A673 (cell line): ENCODE measurements around the gene PPP1R12C. TPM values are rescaled to one million over a fixed set of nuclear protein-coding genes. Genes with fewer than 3 reads are reported as not detected.

Experiments used
- BruUV-seq: library from RNA; stranded (reverse); fragments of 400-500 nt; replicated peaks from 2 replicates; lab custom pipeline; 2021; lab: Mats Ljungman, UMichigan
- CTCF ChIA-PET: fragments of 300-600 bp; sonication (Branson Sonifier 250); formaldehyde crosslinking; loops from one replicate; lab custom pipeline; 2022; ENCODE audit warnings: antibody characterized with exemption; lab: Charles Lee
- POLR2A ChIA-PET: fragments of 300-600 bp; sonication (Branson Sonifier 250); formaldehyde crosslinking; loops from one replicate; lab custom pipeline; 2022; ENCODE audit warnings: antibody characterized with exemption; ENCODE audit not compliant: low non-redundant PET; lab: Charles Lee
- DNase-seq: peaks from one replicate; pipeline ENCODE4 v3.0.0-alpha.2; 2015; ENCODE audit warnings: low spot score
- H3K27ac ChIP-seq: fragments of 200-600 bp; sonication (generic); 2 replicates; pipeline ENCODE4 v1.5.1; 2016; ENCODE audit warnings: mixed run types, low read depth, mild to moderate bottlenecking, mixed read lengths, antibody characterized with exemption, low read length; ENCODE audit not compliant: poor library complexity, severe bottlenecking
- H3K27me3 ChIP-seq: fragments of 200-600 bp; sonication (generic); replicated peaks from 2 replicates; pipeline ENCODE4 v1.6.1; 2017; ENCODE audit warnings: mixed run types, low read depth, mild to moderate bottlenecking, mixed read lengths, antibody characterized with exemption, low read length; ENCODE audit not compliant: insufficient read depth, poor library complexity
- H3K36me3 ChIP-seq: fragments of 200-600 bp; sonication (generic); 2 replicates; pipeline ENCODE4 v1.6.1; 2016; ENCODE audit warnings: mixed run types, mild to moderate bottlenecking, mixed read lengths, antibody characterized with exemption, low read length; ENCODE audit not compliant: insufficient read depth, poor library complexity, severe bottlenecking
- H3K4me1 ChIP-seq: fragments of 200-600 bp; sonication (generic); 2 replicates; pipeline ENCODE4 v1.6.1; 2017; ENCODE audit warnings: mixed run types, mild to moderate bottlenecking, mixed read lengths, antibody characterized with exemption, low read length; ENCODE audit not compliant: insufficient read depth, poor library complexity, severe bottlenecking
- H3K4me3 ChIP-seq: fragments of 200-600 bp; sonication (generic); 2 replicates; pipeline ENCODE4 v1.5.1; 2016; ENCODE audit warnings: low read depth, mixed run types, mild to moderate bottlenecking, mixed read lengths, low read length; ENCODE audit not compliant: poor library complexity, severe bottlenecking
- H3K9me3 ChIP-seq: fragments of 200-600 bp; sonication (generic); 2 replicates; pipeline ENCODE4 v1.6.1; 2016; ENCODE audit warnings: mixed run types, low read depth, mild to moderate bottlenecking, mixed read lengths, antibody characterized with exemption, low read length; ENCODE audit not compliant: poor library complexity, severe bottlenecking
- EZH2 ChIP-seq: fragments of 200-600 bp; sonication (generic); IDR thresholded peaks from 2 replicates; pipeline ENCODE4 v1.6.1; 2017; ENCODE audit warnings: borderline replicate concordance, low read depth, mild to moderate bottlenecking, mixed read lengths, antibody characterized with exemption, low read length; ENCODE audit not compliant: poor library complexity, severe bottlenecking
- intact Hi-C: fragments of 100-400 bp; cut with micrococcal nuclease; formaldehyde crosslinking; loops from one replicate; pipeline ENCODE4 v1.10.0; 2022; ENCODE audit not compliant: unreplicated experiment
- total RNA-seq: library from RNA; stranded (reverse); gene quantifications from 2 replicates; pipeline ENCODE4 v1.2.3, GENCODE V29; 2021
- TF ChIP-seq, protein P1 (sequence below): fragments of 300-800, 200-600 bp; sonication (generic); conservative IDR thresholded peaks from 2 replicates; pipeline ENCODE4 v1.5.1; 2017; ENCODE audit warnings: low read depth, mild to moderate bottlenecking, antibody characterized with exemption, low read length, moderate library complexity, mixed read lengths

The PPP1R12C gene
- total RNA-seq, 1 experiment from 2014 or later: 94.6 TPM

DNA sequence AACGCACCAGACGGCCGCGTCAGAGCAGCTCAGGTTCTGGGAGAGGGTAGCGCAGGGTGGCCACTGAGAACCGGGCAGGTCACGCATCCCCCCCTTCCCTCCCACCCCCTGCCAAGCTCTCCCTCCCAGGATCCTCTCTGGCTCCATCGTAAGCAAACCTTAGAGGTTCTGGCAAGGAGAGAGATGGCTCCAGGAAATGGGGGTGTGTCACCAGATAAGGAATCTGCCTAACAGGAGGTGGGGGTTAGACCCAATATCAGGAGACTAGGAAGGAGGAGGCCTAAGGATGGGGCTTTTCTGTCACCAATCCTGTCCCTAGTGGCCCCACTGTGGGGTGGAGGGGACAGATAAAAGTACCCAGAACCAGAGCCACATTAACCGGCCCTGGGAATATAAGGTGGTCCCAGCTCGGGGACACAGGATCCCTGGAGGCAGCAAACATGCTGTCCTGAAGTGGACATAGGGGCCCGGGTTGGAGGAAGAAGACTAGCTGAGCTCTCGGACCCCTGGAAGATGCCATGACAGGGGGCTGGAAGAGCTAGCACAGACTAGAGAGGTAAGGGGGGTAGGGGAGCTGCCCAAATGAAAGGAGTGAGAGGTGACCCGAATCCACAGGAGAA lies 1.9 kb downstream of the PPP1R12C start:
- BruUV-seq: no TSS peak
- Histone ChIP-seq H3K9me3 (no peaks in the 10 kb centered on the region), H3K4me1 (peaks cover 15% of the 10 kb centered on the region), H3K27ac (no peak overlapping the region), H3K4me3 (peak overlapping the region; percentile 94), H3K27me3 (no peaks in the 10 kb centered on the region), H3K36me3 (no peaks in the 10 kb centered on the region)
- DNase-seq: no peak
- ChIA-PET CTCF (interaction anchor here (0.9 kb wide), 1 partner anchor 27 kb away, joined by 5 read pairs; no protein-coding TSS in a partner anchor), POLR2A (no interaction called here)
- intact Hi-C loops: no loop called here
- TF ChIP-seq, protein P1, sequence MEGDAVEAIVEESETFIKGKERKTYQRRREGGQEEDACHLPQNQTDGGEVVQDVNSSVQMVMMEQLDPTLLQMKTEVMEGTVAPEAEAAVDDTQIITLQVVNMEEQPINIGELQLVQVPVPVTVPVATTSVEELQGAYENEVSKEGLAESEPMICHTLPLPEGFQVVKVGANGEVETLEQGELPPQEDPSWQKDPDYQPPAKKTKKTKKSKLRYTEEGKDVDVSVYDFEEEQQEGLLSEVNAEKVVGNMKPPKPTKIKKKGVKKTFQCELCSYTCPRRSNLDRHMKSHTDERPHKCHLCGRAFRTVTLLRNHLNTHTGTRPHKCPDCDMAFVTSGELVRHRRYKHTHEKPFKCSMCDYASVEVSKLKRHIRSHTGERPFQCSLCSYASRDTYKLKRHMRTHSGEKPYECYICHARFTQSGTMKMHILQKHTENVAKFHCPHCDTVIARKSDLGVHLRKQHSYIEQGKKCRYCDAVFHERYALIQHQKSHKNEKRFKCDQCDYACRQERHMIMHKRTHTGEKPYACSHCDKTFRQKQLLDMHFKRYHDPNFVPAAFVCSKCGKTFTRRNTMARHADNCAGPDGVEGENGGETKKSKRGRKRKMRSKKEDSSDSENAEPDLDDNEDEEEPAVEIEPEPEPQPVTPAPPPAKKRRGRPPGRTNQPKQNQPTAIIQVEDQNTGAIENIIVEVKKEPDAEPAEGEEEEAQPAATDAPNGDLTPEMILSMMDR: no peak
- no peak for TF ChIP-seq EZH2

DNA sequence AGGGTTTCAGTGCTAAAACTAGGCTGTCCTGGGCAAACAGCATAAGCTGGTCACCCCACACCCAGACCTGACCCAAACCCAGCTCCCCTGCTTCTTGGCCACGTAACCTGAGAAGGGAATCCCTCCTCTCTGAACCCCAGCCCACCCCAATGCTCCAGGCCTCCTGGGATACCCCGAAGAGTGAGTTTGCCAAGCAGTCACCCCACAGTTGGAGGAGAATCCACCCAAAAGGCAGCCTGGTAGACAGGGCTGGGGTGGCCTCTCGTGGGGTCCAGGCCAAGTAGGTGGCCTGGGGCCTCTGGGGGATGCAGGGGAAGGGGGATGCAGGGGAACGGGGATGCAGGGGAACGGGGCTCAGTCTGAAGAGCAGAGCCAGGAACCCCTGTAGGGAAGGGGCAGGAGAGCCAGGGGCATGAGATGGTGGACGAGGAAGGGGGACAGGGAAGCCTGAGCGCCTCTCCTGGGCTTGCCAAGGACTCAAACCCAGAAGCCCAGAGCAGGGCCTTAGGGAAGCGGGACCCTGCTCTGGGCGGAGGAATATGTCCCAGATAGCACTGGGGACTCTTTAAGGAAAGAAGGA lies 2.8 kb downstream of the PPP1R12C start:
- Histone ChIP-seq H3K4me1 (peaks cover 15% of the 10 kb centered on the region), H3K4me3 (no peak overlapping the region), H3K27me3 (no peaks in the 10 kb centered on the region), H3K9me3 (no peaks in the 10 kb centered on the region), H3K27ac (no peak overlapping the region), H3K36me3 (no peaks in the 10 kb centered on the region)
- TF ChIP-seq EZH2: no peak
- TF ChIP-seq, protein P1: no peak
- CTCF ChIA-PET: no interaction called here
- no TSS peak for BruUV-seq
- intact Hi-C loops: no loop called here
- no peak for DNase-seq
- POLR2A ChIA-PET: no interaction called here

DNA sequence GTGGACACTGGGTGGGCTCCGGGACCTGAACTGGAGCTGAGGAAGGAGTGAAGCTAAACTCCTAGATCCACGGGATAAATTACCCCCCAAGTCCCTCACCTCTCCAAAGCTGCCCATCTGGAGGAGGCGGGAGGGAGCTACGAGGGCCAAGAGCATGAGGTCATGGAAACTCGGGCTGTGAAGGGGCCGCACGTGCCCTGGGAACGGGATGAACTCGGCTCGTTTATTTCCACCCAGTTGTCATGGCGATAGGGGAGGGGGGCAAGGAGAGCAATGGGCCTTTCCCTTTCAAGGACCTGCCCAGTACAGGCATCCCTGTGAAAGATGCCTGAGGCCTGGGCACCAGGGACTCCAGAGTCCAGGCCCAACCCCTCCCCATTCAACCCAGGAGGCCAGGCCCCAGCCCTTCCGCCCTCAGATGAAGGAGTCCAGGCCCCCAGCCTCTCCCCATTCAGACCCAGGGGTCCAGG lies 3.8 kb downstream of the PPP1R12C start:
- intact Hi-C loops: no loop called here
- BruUV-seq: no TSS peak
- ChIA-PET POLR2A (no interaction called here), CTCF (interaction anchor here (0.5 kb wide), 1 partner anchor 433 kb away, joined by 3 read pairs; no protein-coding TSS in a partner anchor)
- Histone ChIP-seq H3K27me3 (no peaks in the 10 kb centered on the region), H3K4me3 (no peak overlapping the region), H3K27ac (no peak overlapping the region), H3K4me1 (peaks cover 14% of the 10 kb centered on the region), H3K9me3 (no peaks in the 10 kb centered on the region), H3K36me3 (peaks cover 2% of the 10 kb centered on the region)
- TF ChIP-seq, protein P1: no peak
- no peak for TF ChIP-seq EZH2
- DNase-seq: no peak
